HG02938 (cell line): ENCODE results near the gene TMEFF2.

Experiments used
- ATAC-seq: cut with Tn5 transposase; IDR thresholded peaks from one replicate; pipeline ENCODE4 v1.9.1; 2021; ENCODE audit warnings: mild to moderate bottlenecking, moderate library complexity; ENCODE audit not compliant: unreplicated experiment

Gene TMEFF2

DNA sequence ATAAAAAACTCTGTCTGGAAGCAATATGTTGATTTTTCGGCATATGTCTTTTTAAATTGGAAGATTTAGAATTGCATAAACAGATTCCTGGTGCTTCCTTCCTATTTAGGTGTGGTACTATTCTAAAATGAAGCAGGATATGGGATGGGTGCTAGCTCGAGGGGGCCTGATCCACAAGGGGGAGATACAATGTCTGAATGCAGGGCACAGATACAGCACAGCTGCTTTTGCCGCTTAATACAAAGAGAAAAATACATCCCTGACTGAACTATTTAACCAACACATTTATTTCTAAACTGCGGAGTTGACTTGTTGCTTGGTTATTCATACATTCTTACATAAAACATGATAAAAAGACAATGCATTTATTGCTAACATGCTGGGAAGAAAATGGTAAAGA lies 169.1 kb downstream of the TMEFF2 start:
- ATAC-seq: no peak

DNA sequence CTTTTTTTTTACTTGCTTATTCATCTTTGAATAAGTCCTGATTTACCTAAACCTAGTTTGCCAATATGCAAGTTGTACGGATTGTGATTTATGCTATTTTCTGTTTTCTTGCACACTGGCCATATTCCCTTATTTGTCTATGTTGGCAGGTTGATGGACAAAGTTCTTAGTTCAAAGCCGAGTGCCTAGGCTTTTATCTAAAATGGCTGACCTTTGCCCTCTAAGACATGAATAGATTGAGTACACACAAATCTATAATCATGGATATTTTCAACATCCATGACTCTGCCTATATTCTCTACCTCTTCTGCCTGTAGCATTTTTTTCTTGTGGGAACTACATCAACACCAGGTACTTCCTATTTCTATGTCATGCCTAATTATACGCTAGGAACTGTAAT lies 171.7 kb downstream of the TMEFF2 start:
- no peak for ATAC-seq

DNA sequence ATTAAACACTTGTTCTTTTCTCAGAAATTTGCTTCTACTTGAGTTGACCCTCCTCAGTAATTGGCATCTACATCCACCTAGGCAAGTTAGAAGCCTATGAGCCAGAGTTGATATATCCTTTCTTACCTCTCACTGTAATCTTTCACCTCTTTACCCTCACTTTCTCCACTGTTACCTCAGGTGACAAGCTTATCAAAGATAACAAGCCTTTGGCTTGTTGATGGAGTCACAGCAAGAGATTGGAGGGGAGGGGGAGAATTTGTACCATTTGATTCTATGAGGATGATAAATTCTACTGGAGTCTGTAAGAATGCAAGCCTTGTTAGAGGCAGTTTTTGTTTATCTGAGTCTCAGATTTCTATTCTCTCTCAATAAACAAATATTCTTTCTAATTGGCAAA lies 176.9 kb downstream of the TMEFF2 start:
- ATAC-seq: no peak

DNA sequence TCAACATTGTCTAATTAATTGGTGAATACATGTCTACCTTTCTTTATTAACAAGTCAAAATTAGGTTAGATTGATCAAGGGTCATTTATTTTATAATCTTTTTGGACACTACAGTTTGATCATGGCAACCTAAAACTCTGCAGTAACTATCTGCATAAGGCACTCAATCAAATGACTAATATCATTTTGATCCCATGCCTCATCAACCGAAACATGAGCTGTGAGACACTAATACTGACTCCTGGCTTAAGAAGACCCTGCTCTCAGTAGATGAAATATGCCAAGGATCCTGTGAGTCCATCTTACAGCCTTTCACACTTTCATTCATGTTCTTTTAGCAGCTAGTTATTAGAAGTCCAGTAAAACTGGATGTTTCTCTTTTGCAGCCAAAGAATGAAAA lies 178.5 kb downstream of the TMEFF2 start:
- ATAC-seq: no peak

DNA sequence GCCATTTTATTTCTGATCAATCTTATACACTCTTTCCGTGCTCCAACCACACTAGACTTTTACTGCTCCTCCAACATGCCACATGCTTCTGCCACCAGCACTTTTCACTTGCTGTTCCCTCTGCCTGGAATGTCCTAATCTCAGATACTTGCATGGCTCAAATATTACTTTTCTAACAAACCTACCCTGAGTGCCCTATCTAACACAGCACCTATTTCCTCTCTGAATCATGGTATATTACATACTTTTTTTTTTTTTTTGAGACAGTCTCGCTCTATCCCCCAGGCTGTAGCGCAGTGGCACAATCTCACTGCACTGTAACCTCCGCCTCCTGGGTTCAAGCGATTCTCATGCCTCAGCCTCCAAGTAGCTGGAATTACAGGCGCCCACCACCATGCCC lies 181.5 kb downstream of the TMEFF2 start:
- ATAC-seq: no peak

DNA sequence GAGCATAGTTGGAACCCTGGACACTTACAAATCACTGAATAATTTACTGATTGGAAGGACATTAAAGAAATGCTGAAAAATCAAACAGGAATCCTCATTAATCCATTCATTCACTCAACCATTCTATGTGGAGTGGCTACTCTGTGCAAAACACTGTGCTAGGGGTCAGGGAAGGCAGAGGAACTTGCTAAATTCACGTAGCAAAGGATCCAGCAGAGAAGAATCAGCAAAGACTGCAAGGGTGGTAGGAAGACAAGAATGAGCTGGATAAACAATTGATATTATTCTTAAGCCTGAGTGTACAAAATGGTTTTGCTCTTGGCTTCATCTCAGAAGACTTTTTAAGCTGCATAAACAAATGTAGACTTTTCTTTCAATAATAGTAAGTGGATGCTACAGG lies 183.5 kb downstream of the TMEFF2 start:
- no peak for ATAC-seq

DNA sequence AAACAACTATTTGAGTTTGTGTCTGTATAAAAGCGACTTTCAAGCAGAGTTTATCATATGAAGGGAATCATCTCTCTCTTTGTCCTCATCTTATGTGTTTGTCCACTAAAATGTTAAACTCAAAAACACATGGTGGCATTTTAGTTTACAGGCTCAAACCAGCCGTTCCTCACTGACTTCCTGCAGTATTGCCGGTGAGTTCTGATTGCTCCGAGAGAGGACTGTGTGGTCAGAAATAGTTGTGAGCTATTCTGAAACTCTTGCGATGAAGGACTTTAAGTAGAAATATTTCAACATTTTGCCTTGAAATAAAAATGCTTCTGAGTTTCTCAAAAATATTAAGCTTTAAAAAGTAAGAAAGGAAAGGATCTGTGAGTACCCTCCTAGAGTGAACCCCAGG lies 184.7 kb downstream of the TMEFF2 start:
- no peak for ATAC-seq

DNA sequence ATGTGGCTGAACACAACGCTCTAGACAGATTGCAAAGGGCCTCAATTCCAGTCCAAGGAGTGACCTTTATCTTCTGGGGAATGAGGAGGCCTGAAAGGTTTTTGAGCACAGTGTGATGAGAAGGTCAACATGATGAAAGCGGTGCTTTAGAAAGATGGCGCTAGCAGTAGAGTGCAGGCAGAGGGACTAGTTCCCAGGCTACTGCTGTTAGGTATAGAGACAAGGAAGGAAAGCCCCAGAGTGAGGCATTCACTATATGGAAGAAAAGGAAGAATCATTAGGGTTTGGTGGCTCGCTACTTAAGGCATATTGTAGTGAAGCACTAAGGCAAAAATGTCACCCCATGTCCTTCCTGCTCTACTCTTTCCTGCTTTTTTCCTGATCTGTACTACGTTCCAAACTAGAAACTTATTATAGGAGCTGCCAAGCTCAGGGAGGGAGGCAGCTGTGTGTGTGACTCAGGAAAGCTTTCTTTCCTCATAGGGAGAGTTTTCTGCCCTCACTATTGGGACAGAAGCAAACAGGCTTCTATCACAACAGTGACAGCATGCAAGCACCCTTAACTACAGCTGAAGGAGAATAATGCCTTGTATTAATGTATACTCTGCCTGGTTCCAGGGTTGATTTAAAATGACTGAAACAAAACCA lies 187.0 kb downstream of the TMEFF2 start:
- ATAC-seq: no peak

DNA sequence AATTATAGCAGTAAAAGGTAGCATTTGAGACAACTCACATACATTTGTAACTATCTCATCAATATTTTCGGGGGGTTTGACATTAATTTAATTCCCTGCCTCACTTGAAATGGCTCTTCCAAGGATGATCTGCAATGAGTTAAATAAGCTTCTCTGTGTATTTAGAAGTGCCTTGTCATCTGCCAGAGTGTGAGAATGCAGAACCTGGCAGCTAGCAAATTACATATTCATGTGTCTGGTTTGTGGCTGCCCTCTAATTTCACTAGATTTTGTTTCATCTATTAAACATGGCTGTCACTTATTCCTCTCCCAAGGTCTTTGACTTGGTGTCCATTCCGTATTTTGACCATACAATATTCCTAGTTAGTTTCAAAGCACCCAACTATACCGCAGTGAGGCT lies 189.5 kb downstream of the TMEFF2 start:
- no peak for ATAC-seq

DNA sequence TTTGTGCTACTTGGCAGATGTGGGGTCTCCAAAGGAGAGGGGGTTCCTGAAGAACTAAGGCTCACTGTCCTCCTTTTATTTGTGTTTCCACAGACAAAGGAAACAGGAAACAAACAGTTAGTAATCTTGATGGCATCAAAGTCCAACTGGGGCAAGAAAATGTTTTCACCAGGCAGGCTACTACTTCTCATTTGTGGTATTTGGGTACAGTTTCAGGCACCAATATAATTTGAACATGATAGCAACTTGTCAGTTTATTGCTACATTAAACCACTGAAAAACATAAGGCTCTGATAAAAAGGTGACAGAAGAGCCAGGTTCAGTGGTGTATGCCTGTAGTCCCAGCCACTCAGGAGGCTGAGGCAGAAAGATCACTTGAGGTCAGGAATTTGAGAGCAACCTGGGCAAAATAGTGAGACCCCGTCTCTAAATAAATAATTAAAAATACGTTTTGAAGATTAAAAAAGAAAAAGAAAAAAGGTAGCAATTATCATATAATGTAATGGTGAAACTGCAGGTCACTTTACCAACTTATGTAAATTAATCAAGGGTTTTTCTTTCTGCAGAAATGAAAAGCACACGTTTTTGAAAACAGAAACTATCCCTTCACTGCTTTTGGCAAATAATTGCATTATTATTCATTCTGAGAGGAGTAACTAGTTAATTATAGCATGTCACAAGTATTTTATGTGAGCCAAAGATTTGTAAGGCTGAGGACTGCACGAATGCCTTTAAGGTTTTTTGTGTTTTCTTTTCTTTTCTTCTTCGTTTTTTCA lies 190.4 kb downstream of the TMEFF2 start:
- ATAC-seq: peak; percentile 73

DNA sequence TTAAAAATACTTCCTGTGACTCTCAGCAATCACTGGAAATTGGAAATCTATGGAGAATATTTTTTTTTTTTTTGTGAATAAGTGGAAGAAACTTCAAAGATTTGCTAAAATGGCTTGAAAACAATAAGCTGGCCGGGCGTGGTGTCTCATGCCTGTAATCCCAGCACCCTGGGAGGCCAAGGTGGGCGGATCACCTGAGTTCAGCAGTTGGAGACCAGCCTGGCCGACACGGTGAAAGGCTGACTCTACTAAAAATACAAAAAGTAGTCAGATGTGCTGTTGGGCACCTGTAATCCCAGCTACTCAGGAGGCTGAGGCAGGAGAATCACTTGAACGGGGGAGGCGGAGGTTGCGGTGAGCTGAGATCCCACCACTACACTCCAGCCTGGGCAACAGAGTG lies 192.3 kb downstream of the TMEFF2 start:
- no peak for ATAC-seq

DNA sequence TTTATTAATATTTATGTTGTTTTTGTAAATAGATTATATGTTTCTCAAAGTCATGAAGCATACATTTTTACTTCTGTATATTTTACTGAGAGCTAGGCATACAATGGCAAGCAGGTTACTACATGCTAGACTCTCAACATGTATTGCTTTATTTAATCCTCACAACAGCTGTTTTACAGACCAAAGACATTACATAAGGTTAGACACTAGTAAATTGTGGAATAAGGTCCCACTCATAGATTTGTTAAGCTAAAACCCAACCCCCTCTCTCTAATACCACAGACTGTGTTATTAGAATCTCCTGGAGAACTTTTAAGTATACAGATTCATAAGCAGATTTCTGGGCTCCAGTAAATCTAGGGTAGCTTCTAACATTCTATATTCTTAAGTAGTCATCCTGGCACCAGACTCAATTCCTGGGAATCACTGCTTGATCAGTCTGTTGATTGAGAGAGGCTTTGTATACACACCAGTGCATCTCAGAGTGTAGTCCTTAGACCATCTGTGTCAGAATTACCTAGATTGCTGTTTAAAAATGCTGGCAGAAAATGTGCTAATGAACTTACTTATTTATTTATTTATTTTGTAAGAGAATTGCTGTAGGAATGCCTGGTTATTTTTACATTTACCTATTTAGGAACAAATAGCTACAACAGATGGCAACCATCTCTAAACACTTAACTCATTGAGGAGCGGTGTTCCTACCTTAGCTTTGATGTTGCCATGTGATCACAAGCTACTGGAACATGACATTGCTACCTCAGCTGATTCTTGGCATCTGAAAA lies 194.3 kb downstream of the TMEFF2 start:
- no peak for ATAC-seq

DNA sequence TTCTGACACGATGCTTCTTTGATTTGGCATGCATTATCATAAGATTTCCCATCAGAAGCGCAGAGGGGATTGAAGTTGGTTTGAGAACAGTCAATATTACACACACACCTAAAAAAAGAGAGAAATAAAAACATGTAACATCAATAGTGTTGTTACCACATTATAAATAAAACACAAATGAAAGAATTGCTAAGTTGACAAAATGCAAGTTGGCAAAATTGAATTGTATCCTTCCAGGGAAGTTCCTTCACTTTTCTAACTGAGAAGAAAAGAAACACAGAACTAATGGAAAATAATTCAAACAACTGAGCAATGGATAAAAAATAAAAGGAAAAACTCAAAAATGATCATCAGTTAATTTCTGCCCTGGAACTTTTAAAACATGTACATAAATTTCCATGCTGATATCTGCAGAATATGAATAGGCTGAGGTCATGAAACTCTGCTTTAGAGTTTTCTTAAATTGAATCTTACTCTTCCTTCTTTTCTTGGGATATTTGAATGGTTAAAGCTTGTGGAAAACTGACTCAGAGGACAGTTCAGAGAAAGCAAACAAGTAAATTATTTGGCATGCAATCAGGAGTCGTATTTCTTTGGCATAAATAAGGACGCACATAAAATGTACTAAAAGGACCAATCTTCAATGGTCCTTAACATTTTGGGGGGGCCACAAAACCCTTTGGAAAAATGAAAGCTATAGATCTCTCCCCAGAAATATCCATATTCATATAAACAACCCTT lies 195.5 kb downstream of the TMEFF2 start:
- no peak for ATAC-seq

DNA sequence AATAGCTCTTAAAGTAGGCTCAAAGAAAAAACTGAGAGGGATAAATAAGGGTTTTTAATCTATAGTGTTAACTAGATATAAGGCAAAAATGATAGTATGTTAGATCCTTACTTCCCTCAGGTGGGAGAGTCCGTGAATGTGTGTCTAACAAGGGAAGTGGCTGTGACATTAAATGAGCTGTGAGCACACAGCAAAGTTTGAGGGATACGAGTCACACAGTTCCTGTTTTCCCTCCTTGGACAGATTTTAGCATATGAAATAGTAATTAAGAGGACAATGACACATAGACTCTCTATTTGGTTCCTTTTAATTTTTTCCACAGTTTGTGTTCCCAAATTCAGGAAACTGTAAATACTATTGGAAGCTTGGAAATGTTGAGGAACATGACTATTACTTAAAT lies 199.4 kb downstream of the TMEFF2 start:
- no peak for ATAC-seq

DNA sequence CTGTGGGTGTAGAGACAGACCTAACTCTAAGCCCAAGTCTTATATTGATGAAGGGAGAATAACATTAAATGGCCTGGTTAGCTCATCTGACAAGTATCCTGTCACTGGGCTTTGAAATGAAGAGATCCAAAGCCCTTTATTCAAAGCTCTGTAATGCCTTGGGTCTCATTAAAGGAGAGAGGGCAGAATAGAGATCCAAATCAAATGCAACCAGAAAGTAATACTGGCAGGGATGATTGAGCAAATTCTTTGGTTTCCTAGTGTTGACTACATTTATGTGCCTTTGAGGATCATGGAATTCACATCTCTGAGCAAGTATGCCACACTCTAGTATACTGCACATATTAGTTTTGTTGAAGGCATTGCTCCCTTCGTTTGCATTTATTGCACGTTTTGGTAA lies 200.0 kb downstream of the TMEFF2 start:
- no peak for ATAC-seq

DNA sequence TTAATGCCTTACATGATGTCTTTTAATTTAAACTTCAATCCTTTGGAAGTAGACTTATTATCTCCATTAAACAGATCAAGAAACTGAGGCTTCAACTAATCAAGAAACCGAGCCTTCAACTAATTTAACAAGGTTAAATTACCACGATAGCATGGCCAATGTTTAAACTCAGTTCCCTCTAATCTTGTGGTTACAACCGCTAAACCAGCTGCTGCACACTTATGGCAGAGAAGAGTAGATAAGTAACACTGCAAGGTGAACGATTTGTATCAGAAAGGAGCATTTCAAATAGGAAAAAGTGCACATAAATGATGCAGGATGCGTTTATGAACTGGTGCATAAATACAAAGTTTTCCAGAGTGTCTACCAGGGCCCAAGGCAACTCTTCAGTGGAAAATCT lies 203.3 kb downstream of the TMEFF2 start:
- ATAC-seq: no peak

DNA sequence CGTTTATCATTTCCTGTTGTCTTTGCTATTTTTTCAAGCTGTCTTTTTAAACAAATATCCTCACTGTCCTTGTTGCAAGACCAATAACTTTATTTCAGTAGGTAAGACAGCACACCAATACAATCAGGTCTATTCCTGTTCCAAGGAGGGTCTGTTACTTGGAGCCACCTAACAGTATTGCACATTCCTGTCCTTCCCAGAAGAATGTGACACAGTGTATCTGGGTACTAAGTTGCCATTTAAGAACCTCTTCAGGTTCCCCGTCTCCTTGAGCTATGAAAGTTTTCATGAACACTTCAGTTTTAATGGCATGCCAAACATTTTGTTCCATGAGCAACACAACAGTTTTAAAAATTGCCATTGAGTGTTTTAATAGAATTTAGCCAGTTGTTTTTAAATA lies 209.0 kb downstream of the TMEFF2 start:
- ATAC-seq: no peak

DNA sequence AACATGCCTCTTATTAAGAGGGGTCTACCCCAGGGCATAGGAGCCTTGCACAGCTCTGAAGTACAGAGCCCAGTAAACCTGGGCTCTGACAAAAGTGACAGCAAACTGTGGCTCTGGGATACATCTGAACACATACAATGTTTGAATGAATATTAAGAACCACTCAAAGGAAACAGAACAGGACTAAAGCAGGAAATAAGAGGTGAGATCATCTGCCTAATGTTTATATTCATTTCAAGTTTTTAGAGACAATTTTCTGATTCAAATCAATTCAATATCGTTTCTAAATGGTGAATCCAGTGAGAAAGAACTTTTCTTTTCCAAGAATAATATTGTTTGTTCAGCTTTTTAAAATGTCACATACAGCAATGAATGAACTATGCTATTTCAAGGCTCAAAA lies 211.1 kb downstream of the TMEFF2 start:
- no peak for ATAC-seq

DNA sequence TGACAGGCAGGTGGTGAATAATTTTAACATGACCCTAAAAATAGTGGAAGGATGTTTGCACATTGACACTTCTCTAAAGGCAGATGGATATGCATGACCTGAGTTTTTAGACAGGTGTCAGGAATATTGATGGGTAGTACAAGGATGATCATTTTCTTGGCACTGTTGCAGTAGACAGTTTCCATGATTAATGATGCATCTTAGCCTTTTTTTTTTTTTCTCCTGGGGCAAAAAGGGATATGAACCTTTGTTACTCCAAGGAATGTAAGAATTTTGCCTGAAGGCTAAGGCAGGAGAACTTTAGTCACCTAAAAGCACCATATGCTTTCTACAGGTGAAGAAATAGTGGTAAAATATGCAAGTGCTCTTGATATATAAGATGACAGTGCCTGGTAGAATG lies 211.5 kb downstream of the TMEFF2 start:
- no peak for ATAC-seq

DNA sequence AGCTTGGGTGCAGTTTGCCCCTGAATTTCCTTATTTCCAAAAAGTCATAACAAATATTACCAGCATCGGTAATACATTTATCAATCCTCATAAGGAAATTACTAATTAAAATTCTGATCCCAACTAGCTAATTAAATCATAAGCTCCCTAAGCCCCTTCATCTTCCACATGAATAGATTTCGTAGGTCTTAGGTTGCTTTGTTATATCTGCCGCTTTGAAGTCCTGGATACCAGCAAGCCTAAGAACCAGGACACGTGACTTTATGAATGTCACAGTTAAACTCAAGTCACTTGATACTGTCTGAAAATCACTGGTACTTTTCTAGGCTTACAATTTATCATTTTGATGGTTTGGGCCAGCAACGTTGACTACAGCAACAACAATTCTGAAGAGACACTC lies 213.0 kb downstream of the TMEFF2 start:
- ATAC-seq: no peak

DNA sequence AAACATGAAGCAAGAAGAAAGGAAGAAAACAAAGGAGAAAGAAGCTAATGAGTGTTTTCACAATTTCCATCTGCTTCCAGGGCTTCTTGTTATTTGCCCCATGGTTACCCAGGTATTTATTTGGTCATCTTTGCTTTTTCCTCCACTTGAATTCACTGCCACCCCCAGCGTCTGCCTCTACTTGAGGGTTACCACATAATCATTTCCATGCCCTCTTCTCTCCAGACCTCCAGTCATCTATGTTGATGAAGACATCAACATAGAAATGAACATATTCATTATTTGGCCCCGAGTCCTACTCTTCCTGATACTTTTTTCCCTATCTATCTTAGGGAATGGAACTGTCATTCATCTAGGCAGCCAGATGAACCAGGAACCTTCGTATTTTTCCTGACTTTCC lies 214.2 kb downstream of the TMEFF2 start:
- ATAC-seq: no peak
